ENCODE data around the gene MOB3B.

Gene MOB3B

GRCh38 chr9:27436234-27436633 lies 93.4 kb downstream of the MOB3B start:
- TF ChIP-seq PKNOX1 (IDR thresholded peaks at IDR 0.05) (no peak), ZNF384 (IDR thresholded peaks at IDR 0.05) (no peak), ELF4 (IDR thresholded peaks at IDR 0.05) (no peak), FOXA1 (IDR thresholded peaks at IDR 0.05) (no peak), FOXM1 (IDR thresholded peaks at IDR 0.05; ENCODE audit: borderline replicate concordance) (no peak), BHLHE40 (IDR thresholded peaks at IDR 0.05; ENCODE audit: borderline replicate concordance) (no peak), HDGF (IDR thresholded peaks at IDR 0.05; ENCODE audit: borderline replicate concordance) (no peak), TARDBP (IDR thresholded peaks at IDR 0.05) (no peak), LEF1 (IDR thresholded peaks at IDR 0.05; ENCODE audit: borderline replicate concordance) (no peak), NFRKB (IDR thresholded peaks at IDR 0.05) (no peak)
- DNase-seq (ENCODE audit: extremely low spot score) = no peak
- ChIA-PET POLR2A (no interaction called here), CTCF (no interaction called here)

GRCh38 chr9:27433631-27434325 lies 95.8 kb downstream of the MOB3B start:
- POLR2A ChIA-PET = no interaction called here
- DNase-seq (ENCODE audit: extremely low spot score) = no peak
- no peak for TF ChIP-seq LEF1 (IDR thresholded peaks at IDR 0.05; ENCODE audit: borderline replicate concordance)
- peak; percentile 57; the same call in 1 of the 2 replicates for TF ChIP-seq PKNOX1 (IDR thresholded peaks at IDR 0.05)
- TF ChIP-seq TARDBP (IDR thresholded peaks at IDR 0.05) = no peak
- TF ChIP-seq FOXK2 (IDR thresholded peaks at IDR 0.05) = no peak
- CTCF ChIA-PET = no interaction called here

GRCh38 chr9:27432308-27432707 lies 97.3 kb downstream of the MOB3B start:
- no peak for DNase-seq (ENCODE audit: extremely low spot score)
- ChIA-PET CTCF (no interaction called here), POLR2A (no interaction called here)
- no peak for TF ChIP-seq ARNT (IDR thresholded peaks at IDR 0.05)
- TF ChIP-seq PKNOX1 (IDR thresholded peaks at IDR 0.05) = no peak
- no peak for TF ChIP-seq LEF1 (IDR thresholded peaks at IDR 0.05; ENCODE audit: borderline replicate concordance)
- no peak for TF ChIP-seq HDGF (IDR thresholded peaks at IDR 0.05; ENCODE audit: borderline replicate concordance)
- no peak for TF ChIP-seq CTBP1 (IDR thresholded peaks at IDR 0.05; ENCODE audit: borderline replicate concordance)
- no peak for TF ChIP-seq ELF4 (IDR thresholded peaks at IDR 0.05)
- no peak for TF ChIP-seq L3MBTL2 (conservative IDR thresholded peaks at IDR 0.05)
- TF ChIP-seq ZNF384 (IDR thresholded peaks at IDR 0.05) = no peak
- no peak for TF ChIP-seq FOXK2 (IDR thresholded peaks at IDR 0.05)
- TF ChIP-seq BHLHE40 (IDR thresholded peaks at IDR 0.05; ENCODE audit: borderline replicate concordance) = no peak
- no peak for TF ChIP-seq FOXM1 (IDR thresholded peaks at IDR 0.05; ENCODE audit: borderline replicate concordance)
- TF ChIP-seq SP1 (IDR thresholded peaks at IDR 0.05) = no peak
- TF ChIP-seq TARDBP (IDR thresholded peaks at IDR 0.05) = no peak
- TF ChIP-seq FOXA1 (IDR thresholded peaks at IDR 0.05) = no peak
- TF ChIP-seq SUZ12 (IDR thresholded peaks at IDR 0.05) = no peak
- no peak for TF ChIP-seq NFRKB (IDR thresholded peaks at IDR 0.05)

- POLR2A ChIA-PET = no interaction called here
- no peak for DNase-seq (ENCODE audit: extremely low spot score)
- CTCF ChIA-PET = no interaction called here
- TF ChIP-seq TARDBP (IDR thresholded peaks at IDR 0.05) (no peak), ELF4 (IDR thresholded peaks at IDR 0.05) (no peak), ARNT (IDR thresholded peaks at IDR 0.05) (no peak), SP1 (IDR thresholded peaks at IDR 0.05) (no peak), HDGF (IDR thresholded peaks at IDR 0.05; ENCODE audit: borderline replicate concordance) (no peak), BHLHE40 (IDR thresholded peaks at IDR 0.05; ENCODE audit: borderline replicate concordance) (no peak), FOXK2 (IDR thresholded peaks at IDR 0.05) (no peak)
These were observed 98.0 kb downstream of the MOB3B start for GRCh38 chr9:27431543-27432147.

GRCh38 chr9:27430750-27431535 lies 98.7 kb downstream of the MOB3B start:
- DNase-seq (ENCODE audit: extremely low spot score) = no peak
- TF ChIP-seq BHLHE40 (IDR thresholded peaks at IDR 0.05; ENCODE audit: borderline replicate concordance) = no peak
- TF ChIP-seq ZNF384 (IDR thresholded peaks at IDR 0.05) = peak; percentile 73
- ChIA-PET POLR2A (no interaction called here), CTCF (no interaction called here)

- CTCF ChIA-PET = no interaction called here
- TF ChIP-seq TARDBP (IDR thresholded peaks at IDR 0.05) (no peak), FOXK2 (IDR thresholded peaks at IDR 0.05) (no peak), ELF4 (IDR thresholded peaks at IDR 0.05) (no peak), SP1 (IDR thresholded peaks at IDR 0.05) (no peak), LEF1 (IDR thresholded peaks at IDR 0.05; ENCODE audit: borderline replicate concordance) (no peak), CTBP1 (IDR thresholded peaks at IDR 0.05; ENCODE audit: borderline replicate concordance) (no peak), L3MBTL2 (conservative IDR thresholded peaks at IDR 0.05) (no peak), HDGF (IDR thresholded peaks at IDR 0.05; ENCODE audit: borderline replicate concordance) (no peak), PKNOX1 (IDR thresholded peaks at IDR 0.05) (no peak), SUZ12 (IDR thresholded peaks at IDR 0.05) (no peak), FOXA1 (IDR thresholded peaks at IDR 0.05) (no peak), ZNF384 (IDR thresholded peaks at IDR 0.05) (no peak), ARNT (IDR thresholded peaks at IDR 0.05) (no peak), FOXM1 (IDR thresholded peaks at IDR 0.05; ENCODE audit: borderline replicate concordance) (no peak), NFRKB (IDR thresholded peaks at IDR 0.05) (no peak), BHLHE40 (IDR thresholded peaks at IDR 0.05; ENCODE audit: borderline replicate concordance) (no peak)
- DNase-seq (ENCODE audit: extremely low spot score) = no peak
- POLR2A ChIA-PET = no interaction called here
These were observed 99.7 kb downstream of the MOB3B start for GRCh38 chr9:27429917-27430316.
